ENCODE data around the gene AMPD3.

Gene AMPD3

DNA sequence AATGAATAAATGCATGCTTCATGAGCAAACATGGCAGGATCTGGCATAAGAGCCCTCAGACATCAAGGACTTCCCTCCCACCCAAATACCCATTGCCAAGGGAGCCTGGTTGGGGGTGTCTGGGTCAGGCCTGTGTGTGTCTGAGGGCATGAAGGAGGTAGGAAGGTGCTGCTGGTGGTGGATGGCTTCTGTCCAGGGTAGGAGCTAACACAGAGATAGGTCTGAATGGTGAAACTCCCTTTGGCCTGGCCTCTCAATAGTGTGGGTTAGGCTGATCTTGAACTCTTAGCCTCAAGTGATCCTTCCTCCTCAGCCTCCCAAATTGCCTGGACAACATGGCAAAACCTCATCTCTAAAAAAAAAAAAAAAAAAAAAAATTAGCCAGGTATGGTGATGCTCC lies 2.8 kb downstream of the AMPD3 start:
- Histone ChIP-seq H3K4ac (ENCODE audit: low read depth, low read length) (no peak overlapping the region), H3K4me2 (ENCODE audit: low read length) (no peak overlapping the region), H3K18ac (ENCODE audit: low read length) (no peak overlapping the region), H2BK120ac (ENCODE audit: insufficient read depth, low read length, poor library complexity) (no peak overlapping the region), H3K9ac (ENCODE audit: low read length) (no peak overlapping the region), H3K36me3 (ENCODE audit: control insufficient read depth in 1 of 2, insufficient read depth in 2 of 2, low read length in 2 of 2) (peaks cover 0 to 3% of the 10 kb centered on the region in 2 experiments), H2BK5ac (ENCODE audit: low read depth, low read length, poor library complexity) (no peak overlapping the region), H2AFZ (ENCODE audit: insufficient read depth, low read length, poor library complexity) (no peak overlapping the region), H4K91ac (ENCODE audit: low read depth, low read length) (peak overlapping the region; percentile 11), H3K23ac (ENCODE audit: low read length) (no peak overlapping the region), H3K27ac (ENCODE audit: low read depth, low read length) (no peak overlapping the region), H3K4me1 (ENCODE audit: control insufficient read depth in 1 of 2, insufficient read depth in 2 of 2, low read length in 2 of 2) (peaks cover 12 to 17% of the 10 kb centered on the region in 2 experiments), H4K12ac (ENCODE audit: low read depth, low read length) (no peak overlapping the region), H2BK12ac (ENCODE audit: low read length) (no peak overlapping the region), H3K4me3 (ENCODE audit: low read depth, low read length) (no peak overlapping the region), H3K9me3 (ENCODE audit: insufficient read depth, low read depth, low read length) (no peaks in the 10 kb centered on the region), H3K79me2 (ENCODE audit: control insufficient read depth, insufficient read depth, low read length, poor library complexity) (no peaks in the 10 kb centered on the region), H3K27me3 (ENCODE audit: insufficient read depth, low read length) (no peaks in the 10 kb centered on the region), H2AK5ac (ENCODE audit: low read length) (no peak overlapping the region), H3K14ac (ENCODE audit: low read length) (no peak overlapping the region), H3K79me1 (ENCODE audit: low read length) (no peaks in the 10 kb centered on the region), H4K8ac (ENCODE audit: low read depth, low read length) (no peak overlapping the region)
- DNase-seq, result no peak

DNA sequence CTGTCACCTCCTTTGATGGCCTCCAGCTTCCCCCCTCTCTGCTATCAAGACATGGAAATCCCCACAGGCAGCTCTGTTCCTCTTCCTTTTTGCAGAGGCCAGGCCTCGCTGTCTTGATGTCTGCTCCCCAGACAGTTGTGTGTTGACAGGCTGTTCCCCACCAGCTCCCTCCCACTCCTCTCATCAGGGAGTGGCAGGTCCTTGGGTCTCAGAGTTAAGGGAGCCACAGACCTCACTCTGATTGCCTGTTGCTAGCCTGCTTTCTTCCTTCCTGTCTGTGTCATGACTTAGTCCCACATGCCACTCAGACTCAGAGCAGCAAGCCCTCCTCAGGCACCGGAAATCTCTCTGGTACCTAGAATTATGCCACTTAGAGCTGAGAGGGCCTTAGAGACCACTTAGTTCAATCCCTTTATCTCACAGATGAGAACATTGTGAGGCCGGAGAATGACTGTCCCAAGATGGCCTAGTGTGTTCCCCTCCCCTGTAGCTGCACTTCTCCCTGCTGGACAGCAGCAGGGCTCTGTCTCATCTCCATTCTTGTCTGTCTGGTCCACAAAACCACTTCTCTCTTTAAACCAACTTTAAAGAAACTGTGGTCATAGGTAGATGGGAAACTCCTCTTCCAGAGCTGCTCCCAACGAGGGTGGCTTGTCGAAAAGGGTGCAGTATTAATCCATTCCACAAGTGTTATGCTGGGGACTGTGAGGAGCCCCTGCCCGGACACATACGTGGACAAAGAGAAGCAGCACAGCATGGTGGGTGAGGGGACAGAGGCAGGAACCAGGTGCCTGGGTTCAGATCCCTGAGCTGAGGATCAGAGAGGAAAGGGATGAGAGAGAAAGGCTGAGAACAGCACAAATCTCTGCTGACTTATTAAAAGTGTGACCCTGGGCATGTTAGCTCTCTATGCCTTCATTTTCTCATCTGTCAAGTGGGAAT lies 4.2 kb downstream of the AMPD3 start:
- WGBS (ENCODE audit: extremely low coverage, insufficient coverage, insufficient read length), result no CpG with 5 or more reads among the region's 7 CpGs
- no peak overlapping the region for H4K91ac ChIP-seq (ENCODE audit: low read depth, low read length)
- H2AK5ac ChIP-seq (ENCODE audit: low read length), result no peak overlapping the region
- no peak overlapping the region for H3K4me3 ChIP-seq (ENCODE audit: low read depth, low read length)
- peak overlapping the region; percentile 35 for H3K18ac ChIP-seq (ENCODE audit: low read length)
- peaks cover 12 to 17% of the 10 kb centered on the region in 2 experiments for H3K4me1 ChIP-seq (ENCODE audit: control insufficient read depth in 1 of 2, insufficient read depth in 2 of 2, low read length in 2 of 2)
- no peak overlapping the region for H4K8ac ChIP-seq (ENCODE audit: low read depth, low read length)
- H2BK120ac ChIP-seq (ENCODE audit: insufficient read depth, low read length, poor library complexity), result no peak overlapping the region
- H3K27me3 ChIP-seq (ENCODE audit: insufficient read depth, low read length), result no peaks in the 10 kb centered on the region
- peaks cover 0 to 3% of the 10 kb centered on the region in 2 experiments for H3K36me3 ChIP-seq (ENCODE audit: control insufficient read depth in 1 of 2, insufficient read depth in 2 of 2, low read length in 2 of 2)
- no peaks in the 10 kb centered on the region for H3K79me1 ChIP-seq (ENCODE audit: low read length)
- no peak overlapping the region for H2BK5ac ChIP-seq (ENCODE audit: low read depth, low read length, poor library complexity)
- H3K9ac ChIP-seq (ENCODE audit: low read length), result no peak overlapping the region
- no peak for DNase-seq
- H2BK12ac ChIP-seq (ENCODE audit: low read length), result no peak overlapping the region
- no peak overlapping the region for H3K27ac ChIP-seq (ENCODE audit: low read depth, low read length)
- no peak overlapping the region for H3K23ac ChIP-seq (ENCODE audit: low read length)
- H3K4me2 ChIP-seq (ENCODE audit: low read length), result no peak overlapping the region
- H3K79me2 ChIP-seq (ENCODE audit: control insufficient read depth, insufficient read depth, low read length, poor library complexity), result no peaks in the 10 kb centered on the region
- no peak overlapping the region for H3K4ac ChIP-seq (ENCODE audit: low read depth, low read length)
- H2AFZ ChIP-seq (ENCODE audit: insufficient read depth, low read length, poor library complexity), result no peak overlapping the region
- H4K12ac ChIP-seq (ENCODE audit: low read depth, low read length), result no peak overlapping the region
- no peaks in the 10 kb centered on the region for H3K9me3 ChIP-seq (ENCODE audit: insufficient read depth, low read depth, low read length)
- no peak overlapping the region for H3K14ac ChIP-seq (ENCODE audit: low read length)

DNA sequence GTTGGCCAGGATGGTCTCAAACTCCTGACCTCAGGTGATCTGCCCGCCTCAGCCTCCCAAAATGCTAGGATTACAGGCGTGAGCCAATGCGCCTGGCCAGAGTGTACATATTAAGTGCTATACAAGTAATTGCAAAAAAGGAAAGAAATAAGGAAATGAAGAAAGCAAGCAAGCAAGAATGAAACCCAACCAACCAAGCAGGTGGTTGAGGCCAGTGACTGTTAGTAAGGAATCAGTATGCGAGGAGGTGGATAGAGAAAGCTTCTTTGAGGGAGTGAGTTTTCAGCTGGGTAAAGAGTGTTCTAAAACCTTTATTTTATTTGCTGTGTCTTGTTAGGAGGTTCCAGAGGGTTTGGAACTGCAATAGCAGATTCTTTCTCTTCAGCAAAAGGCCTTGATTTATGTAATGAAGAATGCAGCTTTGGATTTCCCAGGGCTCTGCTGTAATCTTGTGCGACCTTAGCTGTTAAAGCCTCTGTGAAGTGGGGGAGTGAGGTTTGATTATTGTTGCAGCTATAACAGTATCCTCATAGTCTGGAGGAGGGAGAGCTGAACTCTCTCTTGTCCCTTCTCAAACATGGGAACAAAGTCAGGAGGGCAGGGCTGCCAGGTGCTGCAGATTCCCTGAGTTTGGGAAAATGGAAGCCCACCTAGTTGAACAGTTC lies 5.7 kb downstream of the AMPD3 start:
- Histone ChIP-seq H4K91ac (ENCODE audit: low read depth, low read length) (no peak overlapping the region), H2BK12ac (ENCODE audit: low read length) (no peak overlapping the region), H3K4ac (ENCODE audit: low read depth, low read length) (no peak overlapping the region), H3K79me1 (ENCODE audit: low read length) (no peaks in the 10 kb centered on the region), H3K9ac (ENCODE audit: low read length) (no peak overlapping the region), H4K12ac (ENCODE audit: low read depth, low read length) (no peak overlapping the region), H3K27me3 (ENCODE audit: insufficient read depth, low read length) (no peaks in the 10 kb centered on the region), H3K14ac (ENCODE audit: low read length) (no peak overlapping the region), H3K4me3 (ENCODE audit: low read depth, low read length) (no peak overlapping the region), H2BK5ac (ENCODE audit: low read depth, low read length, poor library complexity) (no peak overlapping the region), H4K8ac (ENCODE audit: low read depth, low read length) (no peak overlapping the region), H3K9me3 (ENCODE audit: insufficient read depth, low read depth, low read length) (no peaks in the 10 kb centered on the region), H3K79me2 (ENCODE audit: control insufficient read depth, insufficient read depth, low read length, poor library complexity) (no peaks in the 10 kb centered on the region), H3K18ac (ENCODE audit: low read length) (no peak overlapping the region), H3K4me2 (ENCODE audit: low read length) (no peak overlapping the region), H2BK120ac (ENCODE audit: insufficient read depth, low read length, poor library complexity) (no peak overlapping the region), H3K23ac (ENCODE audit: low read length) (no peak overlapping the region), H2AFZ (ENCODE audit: insufficient read depth, low read length, poor library complexity) (no peak overlapping the region), H3K36me3 (ENCODE audit: control insufficient read depth in 1 of 2, insufficient read depth in 2 of 2, low read length in 2 of 2) (peaks cover 0 to 3% of the 10 kb centered on the region in 2 experiments), H2AK5ac (ENCODE audit: low read length) (no peak overlapping the region), H3K27ac (ENCODE audit: low read depth, low read length) (no peak overlapping the region), H3K4me1 (ENCODE audit: control insufficient read depth in 1 of 2, insufficient read depth in 2 of 2, low read length in 2 of 2) (peaks cover 10 to 15% of the 10 kb centered on the region in 2 experiments)
- DNase-seq, result no peak
- no CpG with 5 or more reads among the region's 5 CpGs for WGBS (ENCODE audit: extremely low coverage, insufficient coverage, insufficient read length)

DNA sequence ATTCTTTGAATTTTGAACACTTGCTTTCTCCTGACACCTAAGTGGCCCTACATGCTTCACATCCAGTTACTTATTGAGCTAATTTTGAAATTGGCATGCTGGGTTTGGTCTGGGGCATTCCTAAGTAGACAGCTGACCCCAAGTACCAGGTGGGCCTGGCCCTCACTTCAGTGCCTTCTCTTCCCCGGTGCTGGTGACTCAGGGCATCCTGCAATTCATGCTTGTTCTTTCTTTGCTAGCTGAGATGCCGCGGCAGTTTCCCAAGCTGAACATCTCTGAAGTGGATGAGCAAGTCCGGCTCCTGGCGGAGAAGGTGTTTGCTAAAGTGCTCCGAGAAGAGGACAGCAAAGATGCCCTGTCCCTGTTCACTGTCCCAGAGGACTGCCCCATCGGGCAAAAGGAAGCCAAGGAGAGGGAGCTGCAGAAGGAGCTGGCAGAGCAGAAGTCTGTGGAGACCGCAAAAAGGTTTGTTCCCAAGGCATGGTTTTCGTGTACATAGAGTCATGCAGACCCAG lies 6.3 kb downstream of the AMPD3 start:
- H3K9me3 ChIP-seq (ENCODE audit: insufficient read depth, low read depth, low read length), result no peaks in the 10 kb centered on the region
- no peak overlapping the region for H3K4ac ChIP-seq (ENCODE audit: low read depth, low read length)
- H3K4me3 ChIP-seq (ENCODE audit: low read depth, low read length), result no peak overlapping the region
- H4K8ac ChIP-seq (ENCODE audit: low read depth, low read length), result no peak overlapping the region
- no peak overlapping the region for H4K12ac ChIP-seq (ENCODE audit: low read depth, low read length)
- H3K27ac ChIP-seq (ENCODE audit: low read depth, low read length), result no peak overlapping the region
- no peak overlapping the region for H2AFZ ChIP-seq (ENCODE audit: insufficient read depth, low read length, poor library complexity)
- no peak overlapping the region for H3K9ac ChIP-seq (ENCODE audit: low read length)
- H3K14ac ChIP-seq (ENCODE audit: low read length), result no peak overlapping the region
- no peak overlapping the region for H4K91ac ChIP-seq (ENCODE audit: low read depth, low read length)
- H3K27me3 ChIP-seq (ENCODE audit: insufficient read depth, low read length), result no peaks in the 10 kb centered on the region
- H3K36me3 ChIP-seq (ENCODE audit: control insufficient read depth in 1 of 2, insufficient read depth in 2 of 2, low read length in 2 of 2), result peaks cover 0 to 3% of the 10 kb centered on the region in 2 experiments
- no peak overlapping the region for H3K4me2 ChIP-seq (ENCODE audit: low read length)
- DNase-seq, result no peak
- no CpG with 5 or more reads among the region's 9 CpGs for WGBS (ENCODE audit: extremely low coverage, insufficient coverage, insufficient read length)
- H3K79me1 ChIP-seq (ENCODE audit: low read length), result no peaks in the 10 kb centered on the region
- H2AK5ac ChIP-seq (ENCODE audit: low read length), result no peak overlapping the region
- no peak overlapping the region for H3K23ac ChIP-seq (ENCODE audit: low read length)
- H3K79me2 ChIP-seq (ENCODE audit: control insufficient read depth, insufficient read depth, low read length, poor library complexity), result no peaks in the 10 kb centered on the region
- H3K18ac ChIP-seq (ENCODE audit: low read length), result no peak overlapping the region
- H3K4me1 ChIP-seq (ENCODE audit: control insufficient read depth in 1 of 2, insufficient read depth in 2 of 2, low read length in 2 of 2), result peaks cover 6 to 11% of the 10 kb centered on the region in 2 experiments
- no peak overlapping the region for H2BK12ac ChIP-seq (ENCODE audit: low read length)
- H2BK120ac ChIP-seq (ENCODE audit: insufficient read depth, low read length, poor library complexity), result no peak overlapping the region
- H2BK5ac ChIP-seq (ENCODE audit: low read depth, low read length, poor library complexity), result no peak overlapping the region
